GM21390 (cell line): ENCODE data around the gene DBP.
"Not testable (repeated sequence)": the region's sequence is repeated elsewhere in the genome, so short reads cannot be mapped to it uniquely, and the experiment has no call there.

Experiments used
- ATAC-seq: cut with Tn5 transposase; IDR thresholded peaks from one replicate; pipeline ENCODE4 v1.9.1; 2021; ENCODE audit not compliant: unreplicated experiment

Gene DBP

GRCh38 chr19:48641850-48642249 is 4.7 kb upstream of the DBP start:
- no peak for ATAC-seq

DNA sequence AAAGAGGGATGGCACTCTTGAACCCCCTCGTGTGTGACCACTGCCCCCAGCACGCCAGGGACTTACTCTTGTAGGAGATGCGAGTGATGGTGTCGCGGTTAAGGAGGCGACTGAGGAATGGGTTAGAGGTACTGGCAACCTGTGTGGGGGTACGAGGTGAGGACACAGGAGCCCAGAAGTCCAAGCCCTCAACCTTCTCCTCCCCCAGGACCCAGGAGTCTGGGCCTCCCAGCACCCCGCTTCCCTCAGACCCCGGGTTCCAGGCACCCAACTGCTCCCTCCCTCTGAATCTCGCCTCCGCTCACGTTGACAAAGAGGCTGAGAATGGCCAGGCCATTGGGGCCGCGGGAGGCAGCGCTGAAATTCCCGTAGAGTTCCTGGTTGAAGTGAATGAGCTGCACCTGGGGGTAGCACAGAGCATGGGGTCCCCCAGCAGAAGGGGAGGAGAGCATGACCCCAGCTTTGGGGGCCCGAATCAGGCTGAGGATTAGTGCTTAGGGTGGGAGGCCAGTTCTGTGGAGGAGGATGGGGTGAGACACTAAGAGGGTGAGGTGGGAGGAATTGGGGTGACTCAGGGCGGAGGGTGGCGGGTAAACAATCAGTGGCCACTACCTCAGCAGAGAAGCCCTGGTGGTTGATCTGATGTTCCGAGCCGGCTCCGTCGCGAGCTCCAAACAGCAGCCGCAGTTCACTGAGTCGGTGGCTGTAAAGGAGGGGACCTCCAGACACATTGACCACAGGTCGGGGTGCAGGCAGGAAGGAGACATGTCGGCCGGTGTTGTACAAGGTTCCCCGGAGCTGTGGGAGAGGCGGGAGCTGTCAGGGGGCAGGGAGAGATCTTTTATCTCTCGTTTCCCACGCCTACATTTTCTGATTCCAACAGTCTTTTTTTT is 2.5 kb upstream of the DBP start:
- ATAC-seq, result no peak

- no peak for ATAC-seq
These were observed 1.7 kb upstream of the DBP start for GRCh38 chr19:48638831-48639381.

GRCh38 chr19:48637948-48638830 is 1.0 kb upstream of the DBP start:
- ATAC-seq, result peak; percentile 4

- ATAC-seq, result peak; percentile 69
These were observed 319 bp upstream of the DBP start for GRCh38 chr19:48637449-48637947.

- no peak for ATAC-seq
These were observed 967 bp downstream of the DBP start for GRCh38 chr19:48635966-48636858.

- ATAC-seq, result no peak
These were observed 1.8 kb downstream of the DBP start for GRCh38 chr19:48635263-48635965.

GRCh38 chr19:48634424-48635262 is 2.5 kb downstream of the DBP start:
- ATAC-seq, result no peak

DNA sequence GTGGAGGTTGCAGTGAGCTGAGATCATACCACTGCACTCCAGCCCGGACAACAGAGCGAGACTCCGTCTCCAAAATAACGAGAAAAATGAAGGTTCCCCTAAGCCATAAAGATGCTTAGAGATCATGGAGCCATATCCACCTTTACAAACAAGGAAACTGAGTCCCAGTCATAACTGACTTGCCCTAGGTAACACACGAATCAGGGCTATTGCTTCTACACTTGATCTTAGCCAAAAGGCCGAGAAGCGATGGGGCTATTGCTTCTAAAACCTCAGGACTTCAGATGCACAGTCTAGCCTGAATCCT is 3.2 kb downstream of the DBP start:
- ATAC-seq, result no peak

DNA sequence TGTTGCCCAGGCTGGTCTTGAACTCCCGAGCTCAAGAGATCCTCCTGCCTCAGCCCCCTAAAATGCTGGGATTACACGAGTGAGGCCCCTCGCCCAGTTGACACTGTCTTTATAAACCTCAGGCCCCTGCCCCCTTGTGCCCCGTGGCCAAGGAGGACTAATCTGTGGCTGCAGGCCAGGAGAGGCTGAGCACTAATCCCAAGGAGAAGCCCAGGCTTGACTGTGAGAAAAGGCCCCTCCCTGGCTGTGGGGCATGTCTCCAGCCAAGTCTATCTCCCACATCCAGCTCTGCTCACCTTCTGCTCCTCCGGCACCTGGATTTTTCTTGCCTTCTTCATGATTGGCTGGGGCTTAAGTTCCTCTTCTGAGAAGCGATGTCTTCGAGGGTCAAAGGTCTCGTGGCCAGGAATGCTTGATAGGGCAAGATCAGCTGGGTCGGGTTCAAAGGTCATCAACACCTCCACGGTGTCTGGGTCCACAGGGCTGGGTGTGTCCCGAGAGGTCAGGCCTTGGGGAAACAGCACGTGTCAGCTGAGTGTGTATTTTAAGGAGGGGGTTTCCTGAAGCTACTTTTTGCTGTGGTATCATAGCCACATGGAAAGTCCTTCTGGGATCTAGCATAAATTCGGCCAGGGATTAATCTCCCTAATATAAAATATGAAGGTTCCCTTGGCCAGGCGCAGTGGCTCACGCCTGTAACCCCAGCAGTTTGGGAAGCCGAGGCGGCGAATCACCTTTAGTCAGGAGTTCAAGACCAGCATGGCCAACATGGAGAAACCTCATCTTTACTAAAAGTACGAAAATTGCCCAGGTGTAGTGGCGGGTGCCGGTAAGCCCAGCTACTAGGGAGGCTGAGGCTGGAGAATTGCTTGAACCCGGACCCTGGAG is 3.8 kb downstream of the DBP start:
- ATAC-seq, result no peak

- no peak for ATAC-seq
These were observed 4.5 kb downstream of the DBP start for GRCh38 chr19:48632692-48633147.

- not testable (repeated sequence) for ATAC-seq
These were observed 4.9 kb downstream of the DBP start for GRCh38 chr19:48632286-48632685.

DNA sequence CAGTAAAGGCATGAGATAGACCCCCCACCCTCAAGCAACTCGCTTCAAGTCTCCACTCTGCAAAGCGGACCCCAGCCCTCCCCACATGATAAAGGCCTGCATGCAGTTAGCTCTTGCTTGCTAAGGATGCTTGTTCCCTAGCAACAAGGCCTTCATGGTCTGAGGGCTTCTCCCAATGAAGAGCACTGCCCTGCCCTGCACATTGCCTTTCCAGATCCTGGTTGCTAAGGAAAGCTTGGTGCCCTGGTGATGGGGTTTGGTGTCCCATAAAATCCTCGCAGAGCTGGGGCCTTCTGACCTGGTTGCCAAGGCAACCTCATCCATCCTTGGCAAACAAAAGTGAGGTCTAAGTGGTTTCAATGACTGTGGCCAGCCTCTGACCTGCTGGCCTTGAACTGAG is 6.0 kb downstream of the DBP start:
- no peak for ATAC-seq

- no peak for ATAC-seq
These were observed 6.7 kb downstream of the DBP start for GRCh38 chr19:48630296-48631063.

DNA sequence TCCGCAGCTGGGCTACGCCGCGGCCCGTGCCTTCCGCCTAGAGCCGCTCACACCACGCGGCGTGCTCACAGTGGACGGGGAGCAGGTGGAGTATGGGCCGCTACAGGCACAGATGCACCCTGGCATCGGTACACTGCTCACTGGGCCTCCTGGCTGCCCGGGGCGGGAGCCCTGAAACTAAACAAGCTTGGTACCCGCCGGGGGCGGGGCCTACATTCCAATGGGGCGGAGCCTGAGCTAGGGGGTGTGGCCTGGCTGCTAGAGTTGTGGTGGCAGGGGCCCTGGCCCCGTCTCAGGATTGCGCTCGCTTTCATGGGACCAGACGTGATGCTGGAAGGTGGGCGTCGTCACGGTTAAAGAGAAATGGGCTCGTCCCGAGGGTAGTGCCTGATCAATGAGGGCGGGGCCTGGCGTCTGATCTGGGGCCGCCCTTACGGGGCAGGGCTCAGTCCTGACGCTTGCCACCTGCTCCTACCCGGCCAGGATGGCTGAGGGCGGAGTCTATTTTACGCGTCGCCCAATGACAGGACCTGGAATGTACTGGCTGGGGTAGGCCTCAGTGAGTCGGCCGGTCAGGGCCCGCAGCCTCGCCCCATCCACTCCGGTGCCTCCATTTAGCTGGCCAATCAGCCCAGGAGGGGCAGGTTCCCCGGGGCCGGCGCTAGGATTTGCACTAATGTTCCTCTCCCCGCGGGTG is 7.4 kb downstream of the DBP start:
- ATAC-seq, result no peak

- no peak for ATAC-seq
These were observed 7.9 kb downstream of the DBP start for GRCh38 chr19:48629297-48629598.
